ENCODE measurements around the gene CLN6. TPM values are rescaled to one million over a fixed set of nuclear protein-coding genes. Genes with fewer than 3 reads are reported as not detected.

CLN6 gene
- total RNA-seq, 1 donor from 2014 or later: 29.0 TPM

DNA sequence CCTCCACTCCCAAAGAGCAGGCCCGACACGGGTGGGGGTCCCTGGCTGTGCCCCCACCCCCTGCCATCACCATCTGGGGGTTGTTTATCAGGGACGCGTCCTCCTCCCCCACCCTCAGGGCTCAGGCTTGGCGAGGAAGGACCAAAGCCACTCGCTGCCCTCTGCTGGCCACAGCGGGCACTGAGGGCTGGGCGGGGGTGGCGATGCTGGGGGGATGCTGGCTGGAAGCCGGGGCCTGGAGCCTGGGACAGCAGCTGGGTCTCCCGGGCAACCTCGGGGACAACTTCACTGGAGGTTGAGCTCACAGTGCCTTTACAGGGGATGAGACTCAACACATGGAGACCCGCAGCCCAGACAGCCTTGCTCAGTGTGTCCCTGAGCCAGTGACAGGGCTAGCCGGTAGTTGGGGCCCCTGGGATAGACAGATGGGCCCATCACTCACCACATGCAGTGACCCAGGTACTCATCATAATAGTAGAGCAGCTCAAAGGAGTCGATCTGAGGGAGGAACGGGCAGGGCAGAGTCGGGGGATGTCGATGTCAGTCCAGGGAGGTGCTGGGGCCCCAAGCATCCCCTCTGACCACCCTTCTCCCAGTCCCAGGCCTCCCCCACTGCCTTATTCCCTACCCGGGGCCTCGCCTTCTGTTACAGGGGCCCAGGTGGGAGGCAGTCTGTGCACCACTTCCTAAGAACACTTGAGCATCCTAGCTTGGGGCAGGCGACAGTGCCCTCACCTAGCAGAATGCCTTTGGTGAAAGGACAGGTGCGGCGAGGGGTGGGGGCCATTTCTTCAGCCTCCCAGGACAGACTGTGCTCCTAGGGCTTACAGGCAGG lies 18.5 kb downstream of the CLN6 start:
- peaks cover 1% of the 10 kb centered on the region for H3K36me3 ChIP-seq (ENCODE audit: control insufficient read depth, insufficient read depth, low read length)
- no peak for DNase-seq (ENCODE audit: low read depth)
- H3K27me3 ChIP-seq (ENCODE audit: control insufficient read depth, insufficient read depth, low read length): no peaks in the 10 kb centered on the region
- H3K4me3 ChIP-seq (ENCODE audit: low read depth, low read length): no peak overlapping the region
- TF ChIP-seq CTCF (IDR thresholded peaks at IDR 0.05; ENCODE audit: insufficient read depth, low read length, poor library complexity, severe bottlenecking): peak; percentile 91

- H3K27me3 ChIP-seq (ENCODE audit: control insufficient read depth, insufficient read depth, low read length): no peaks in the 10 kb centered on the region
- peaks cover 1% of the 10 kb centered on the region for H3K36me3 ChIP-seq (ENCODE audit: control insufficient read depth, insufficient read depth, low read length)
- no peak overlapping the region for H3K4me3 ChIP-seq (ENCODE audit: low read depth, low read length)
- no peak for DNase-seq (ENCODE audit: low read depth)
- no peak for TF ChIP-seq CTCF (IDR thresholded peaks at IDR 0.05; ENCODE audit: insufficient read depth, low read length, poor library complexity, severe bottlenecking)
These were observed 19.1 kb downstream of the CLN6 start for GRCh38 chr15:68210409-68210756.

DNA sequence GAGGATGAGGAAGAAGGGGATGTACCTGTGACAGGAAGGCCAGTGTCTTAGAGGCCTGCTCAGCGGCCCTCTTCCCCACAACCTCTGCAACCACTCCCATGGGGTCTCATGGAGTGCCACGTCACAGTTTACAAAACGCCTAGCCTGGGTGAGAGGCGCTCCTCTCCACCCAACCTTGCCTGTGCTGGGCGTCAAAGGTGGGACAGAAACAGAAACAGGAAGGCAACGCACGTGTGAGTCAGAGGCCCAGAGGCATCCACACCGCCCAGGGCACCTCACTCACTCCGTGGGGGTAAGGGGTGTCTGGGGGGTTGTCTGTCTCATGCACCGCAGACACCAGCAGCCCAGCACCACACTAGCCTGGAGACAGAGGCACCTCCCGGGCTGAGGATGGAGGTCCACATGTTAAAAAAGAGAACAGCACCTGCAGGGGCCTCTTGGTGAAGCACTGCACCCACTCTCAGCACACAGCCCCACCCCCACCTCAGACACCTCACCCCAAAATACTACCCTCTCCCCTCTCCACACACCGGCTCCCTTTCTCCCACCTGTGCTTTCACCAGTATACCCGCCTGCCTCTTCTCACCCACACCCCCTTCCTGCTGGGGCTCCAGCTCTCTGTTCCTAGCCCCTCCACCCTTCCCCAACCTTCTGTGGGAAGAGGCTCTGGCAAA lies 19.7 kb downstream of the CLN6 start:
- Histone ChIP-seq H3K27me3 (ENCODE audit: control insufficient read depth, insufficient read depth, low read length) (no peaks in the 10 kb centered on the region), H3K36me3 (ENCODE audit: control insufficient read depth, insufficient read depth, low read length) (peaks cover 1% of the 10 kb centered on the region), H3K4me3 (ENCODE audit: low read depth, low read length) (no peak overlapping the region)
- TF ChIP-seq CTCF (IDR thresholded peaks at IDR 0.05; ENCODE audit: insufficient read depth, low read length, poor library complexity, severe bottlenecking): no peak
- DNase-seq (ENCODE audit: low read depth): no peak

DNA sequence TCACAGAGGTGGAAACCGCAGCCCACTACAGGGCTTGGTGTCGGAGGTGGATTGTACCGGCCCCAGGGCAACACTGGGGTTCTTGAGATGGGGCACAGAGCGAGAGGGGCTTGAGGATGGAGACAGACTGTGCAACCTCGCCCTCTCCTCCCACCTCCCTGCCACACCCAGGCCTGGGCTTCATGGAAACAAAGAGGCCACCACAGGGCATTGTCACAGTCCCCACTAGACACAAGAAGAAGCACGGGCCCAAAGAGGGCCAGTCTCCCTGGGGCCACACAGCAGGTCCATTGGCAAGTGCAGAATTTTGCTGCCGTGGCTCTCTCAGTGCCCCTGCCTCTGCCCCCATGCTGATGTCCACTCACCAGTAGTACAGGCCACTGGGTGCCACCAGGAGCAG lies 20.3 kb downstream of the CLN6 start:
- Histone ChIP-seq H3K27me3 (ENCODE audit: control insufficient read depth, insufficient read depth, low read length) (no peaks in the 10 kb centered on the region), H3K36me3 (ENCODE audit: control insufficient read depth, insufficient read depth, low read length) (peaks cover 1% of the 10 kb centered on the region), H3K4me3 (ENCODE audit: low read depth, low read length) (no peak overlapping the region)
- no peak for TF ChIP-seq CTCF (IDR thresholded peaks at IDR 0.05; ENCODE audit: insufficient read depth, low read length, poor library complexity, severe bottlenecking)
- no peak for DNase-seq (ENCODE audit: low read depth)

DNA sequence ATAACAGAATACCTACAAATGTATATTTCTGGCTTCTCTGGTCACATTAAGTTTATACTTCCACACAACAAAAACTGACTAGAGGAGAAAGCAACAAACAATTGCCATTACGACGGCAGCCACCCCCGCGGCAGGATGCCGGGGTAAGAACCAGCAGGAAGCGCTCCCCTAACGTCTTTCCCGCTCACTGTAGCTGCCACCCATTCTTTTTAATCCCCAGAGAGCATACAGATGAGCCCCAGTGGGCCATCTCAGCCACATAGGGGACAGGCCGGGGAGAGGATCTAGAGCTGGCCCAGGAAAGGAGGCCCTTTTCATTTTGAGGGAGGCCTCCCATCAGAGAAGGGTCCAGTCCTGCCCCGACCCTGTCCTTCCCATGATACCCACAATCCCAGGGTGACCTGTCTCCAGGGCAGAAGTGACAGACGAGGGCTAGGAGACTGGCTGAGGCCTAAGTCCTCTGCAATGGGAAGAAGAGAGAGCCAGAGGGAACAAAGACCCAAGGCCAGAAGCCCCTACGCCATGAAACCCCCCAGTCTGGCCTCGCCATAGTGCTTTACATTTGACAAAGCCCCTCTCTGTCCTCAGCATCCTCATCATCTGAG lies 20.8 kb downstream of the CLN6 start:
- TF ChIP-seq CTCF (IDR thresholded peaks at IDR 0.05; ENCODE audit: insufficient read depth, low read length, poor library complexity, severe bottlenecking): no peak
- DNase-seq (ENCODE audit: low read depth): no peak
- H3K36me3 ChIP-seq (ENCODE audit: control insufficient read depth, insufficient read depth, low read length): peaks cover 1% of the 10 kb centered on the region
- no peaks in the 10 kb centered on the region for H3K27me3 ChIP-seq (ENCODE audit: control insufficient read depth, insufficient read depth, low read length)
- no peak overlapping the region for H3K4me3 ChIP-seq (ENCODE audit: low read depth, low read length)
